GM21576 (cell line): ENCODE data around the gene TCF19.

Experiments
- ATAC-seq: cut with Tn5 transposase; IDR thresholded peaks from one replicate; pipeline ENCODE4 v1.9.1; 2021; ENCODE audit warnings: mild to moderate bottlenecking, moderate library complexity; ENCODE audit not compliant: unreplicated experiment

Gene TCF19

GRCh38 chr6:31126396-31127175 lies 31.8 kb upstream of the TCF19 start:
- ATAC-seq, result no peak

GRCh38 chr6:31128093-31128676 lies 30.2 kb upstream of the TCF19 start:
- ATAC-seq, result no peak

- no peak for ATAC-seq
These were observed 29.3 kb upstream of the TCF19 start for GRCh38 chr6:31129130-31129529.

GRCh38 chr6:31130751-31131150 lies 27.6 kb upstream of the TCF19 start:
- no peak for ATAC-seq

- ATAC-seq, result no peak
These were observed 26.8 kb upstream of the TCF19 start for GRCh38 chr6:31131595-31131994.

GRCh38 chr6:31132806-31133205 lies 25.6 kb upstream of the TCF19 start:
- ATAC-seq, result no peak

- no peak for ATAC-seq
These were observed 22.7 kb upstream of the TCF19 start for GRCh38 chr6:31135710-31136109.

GRCh38 chr6:31138982-31139381 lies 19.4 kb upstream of the TCF19 start, which contains the start of gene PSORS1C2:
Gene PSORS1C2, minus strand, starts transcription at chr6:31139066. Its CDS starts 40 bp downstream, at chr6:31139026.
- ATAC-seq, result no peak

GRCh38 chr6:31139599-31139998 lies 18.8 kb upstream of the TCF19 start:
- no peak for ATAC-seq

- ATAC-seq, result no peak
These were observed 17.7 kb upstream of the TCF19 start for GRCh38 chr6:31140643-31141042.

- ATAC-seq, result no peak
These were observed 16.0 kb upstream of the TCF19 start for GRCh38 chr6:31142361-31142761.

GRCh38 chr6:31143148-31143547 lies 15.2 kb upstream of the TCF19 start:
- no peak for ATAC-seq

GRCh38 chr6:31144296-31144969 lies 14.0 kb upstream of the TCF19 start:
- ATAC-seq, result no peak

GRCh38 chr6:31144970-31145340 lies 13.4 kb upstream of the TCF19 start:
- ATAC-seq, result no peak

GRCh38 chr6:31145386-31145785 lies 13.0 kb upstream of the TCF19 start:
- no peak for ATAC-seq

- no peak for ATAC-seq
These were observed 8.5 kb upstream of the TCF19 start for GRCh38 chr6:31149827-31150447.

GRCh38 chr6:31152781-31153180 lies 5.6 kb upstream of the TCF19 start:
- no peak for ATAC-seq

GRCh38 chr6:31154436-31154835 lies 4.0 kb upstream of the TCF19 start:
- ATAC-seq, result no peak

GRCh38 chr6:31156641-31157040 lies 1.7 kb upstream of the TCF19 start:
- no peak for ATAC-seq

GRCh38 chr6:31157513-31158139 lies 763 bp upstream of the TCF19 start, which contains the start of gene CCHCR1:
Gene CCHCR1, minus strand, starts transcription at chr6:31157802. Its CDS starts 202 bp downstream, at chr6:31157600.
- peak; percentile 1 for ATAC-seq
